PC-3 (cell line): Measurements from ENCODE around the gene CLSTN1. TPM values are rescaled to one million over a fixed set of nuclear protein-coding genes. Genes with fewer than 3 reads are reported as not detected.

Experiments used
- ATAC-seq: fragments of 200-7000 bp; cut with Tn5 transposase; 2 replicates; pipeline ENCODE4 v1.9.1; 2020; ENCODE audit warnings: mild to moderate bottlenecking, moderate library complexity
- BruUV-seq: library from RNA; stranded (reverse); fragments of 400-500 nt; replicated peaks from 2 replicates; lab custom pipeline; 2021; lab: Mats Ljungman, UMichigan
- CTCF ChIA-PET: fragments of 300-600 bp; sonication (Branson Sonifier 250); formaldehyde crosslinking; loops from one replicate; lab custom pipeline; 2022; ENCODE audit warnings: antibody characterized with exemption; lab: Charles Lee
- POLR2A ChIA-PET: fragments of 300-600 bp; sonication (Branson Sonifier 250); formaldehyde crosslinking; loops from one replicate; lab custom pipeline; 2022; ENCODE audit warnings: antibody characterized with exemption; ENCODE audit not compliant: unreplicated experiment; lab: Charles Lee
- DNase-seq: peaks from one replicate; pipeline ENCODE4 v3.0.0-alpha.2; 2015
- H2AFZ ChIP-seq: fragments of 300-600 bp; sonication (generic); 2 replicates; pipeline ENCODE4 v1.6.0; 2016; ENCODE audit warnings: antibody characterized with exemption, low read length
- H3F3A ChIP-seq: fragments of 300-600 bp; sonication (generic); one replicate; pipeline ENCODE4 v1.6.0; 2017; ENCODE audit warnings: antibody characterized with exemption, low read length, control low read depth, mild to moderate bottlenecking; ENCODE audit not compliant: unreplicated experiment
- H3K27ac ChIP-seq: fragments of 300-600 bp; sonication (generic); 2 replicates; pipeline ENCODE4 v1.5.1; 2016; ENCODE audit warnings: mild to moderate bottlenecking, low read length
- H3K27me3 ChIP-seq: fragments of 300-600 bp; sonication (generic); 2 replicates; pipeline ENCODE4 v1.6.1; 2016; ENCODE audit warnings: low read length, mixed read lengths
- H3K36me3 ChIP-seq: fragments of 300-600 bp; sonication (generic); 2 replicates; pipeline ENCODE4 v1.6.1; 2016; ENCODE audit warnings: low read depth, mixed run types, low read length, mixed read lengths
- H3K4me1 ChIP-seq: fragments of 300-600 bp; sonication (generic); 2 replicates; pipeline ENCODE4 v1.5.1; 2016; ENCODE audit warnings: low read length; ENCODE audit not compliant: insufficient read depth
- H3K4me2 ChIP-seq: fragments of 300-600 bp; sonication (generic); 2 replicates; pipeline ENCODE4 v1.6.0; 2016; ENCODE audit warnings: low read length
- H3K4me3 ChIP-seq: fragments of 300-600 bp; sonication (generic); 2 replicates; pipeline ENCODE4 v1.5.1; 2016; ENCODE audit warnings: mild to moderate bottlenecking, low read length, mixed read lengths
- H3K79me2 ChIP-seq: fragments of 300-600 bp; sonication (generic); 2 replicates; pipeline ENCODE4 v1.6.1; 2017; ENCODE audit warnings: low read length, mixed read lengths
- H3K9ac ChIP-seq: fragments of 300-600 bp; sonication (generic); 2 replicates; pipeline ENCODE4 v1.6.0; 2016; ENCODE audit warnings: mild to moderate bottlenecking, low read length
- H3K9me2 ChIP-seq: fragments of 300-600 bp; sonication (generic); replicated peaks from 2 replicates; pipeline ENCODE4 v1.6.1; 2016; ENCODE audit warnings: mixed run types, low read length, mixed read lengths
- H3K9me3 ChIP-seq: fragments of 300-600 bp; sonication (generic); 2 replicates; pipeline ENCODE4 v1.6.1; 2016; ENCODE audit warnings: low read length, mixed read lengths
- H4K20me1 ChIP-seq: fragments of 300-600 bp; sonication (generic); 2 replicates; pipeline ENCODE4 v1.6.1; 2016; ENCODE audit warnings: low read length, mixed read lengths
- EZH2 ChIP-seq: fragments of 300-600 bp; sonication (generic); IDR thresholded peaks from one replicate; pipeline ENCODE4 v1.6.1; 2017; ENCODE audit warnings: antibody characterized with exemption, mild to moderate bottlenecking, low read length; ENCODE audit not compliant: unreplicated experiment
- EZH2phosphoT487 ChIP-seq: fragments of 300-600 bp; sonication (generic); IDR thresholded peaks from 2 replicates; pipeline ENCODE4 v1.6.1; 2018; ENCODE audit warnings: mild to moderate bottlenecking, antibody characterized with exemption, low read length, borderline replicate concordance
- intact Hi-C: fragments of 100-400 bp; cut with micrococcal nuclease; formaldehyde crosslinking; loops from 2 replicates; pipeline ENCODE4 v1.9.0; 2023
- total RNA-seq: library from RNA; depleted of rRNA; stranded (reverse); fragments of >200 nt; gene quantifications from 2 replicates; pipeline ENCODE4 v1.2.3, GENCODE V29; 2014
- TF ChIP-seq, protein P1 (sequence below): fragments of 300-600 bp; sonication (generic); conservative IDR thresholded peaks from 2 replicates; pipeline ENCODE4 v1.5.1; 2017; ENCODE audit warnings: antibody characterized with exemption, low read depth, mild to moderate bottlenecking, low read length

Gene CLSTN1
- total RNA-seq, 1 experiment from 2014 or later: 98.3 TPM

DNA sequence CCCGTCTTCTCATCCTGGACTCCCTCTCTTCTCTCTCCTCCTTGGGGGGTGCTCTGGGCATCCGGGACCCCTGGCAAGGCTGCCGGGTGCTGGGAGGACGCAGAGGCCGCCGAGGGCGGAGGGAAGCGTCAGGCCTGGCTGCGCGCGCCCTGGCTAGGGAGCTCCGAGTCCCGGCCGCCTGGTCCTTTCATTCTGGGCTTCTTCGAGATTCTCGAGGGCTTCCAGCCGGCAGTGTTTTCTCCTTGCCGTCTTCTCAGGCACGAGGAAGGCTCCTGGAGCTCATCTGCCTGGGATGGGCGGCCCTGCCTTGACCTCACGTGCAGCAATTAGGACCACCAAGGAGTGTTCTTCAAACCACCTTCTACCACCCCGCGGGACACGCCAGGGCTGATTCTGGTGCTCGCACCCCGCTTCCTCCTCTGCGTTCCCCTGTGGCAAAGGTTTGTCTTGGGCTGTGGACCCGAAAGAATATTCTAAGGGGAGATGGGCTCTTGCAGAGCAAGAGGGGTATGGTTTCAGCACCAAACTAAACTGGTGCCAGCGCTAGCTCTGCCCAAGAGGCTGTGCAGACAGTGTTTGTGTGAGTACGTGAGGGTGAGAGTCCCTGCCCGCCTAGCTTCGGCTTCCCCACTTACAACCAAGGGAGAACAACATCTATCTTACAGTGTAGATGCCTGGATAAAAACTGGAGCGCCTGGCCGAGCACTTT, 135.7 kb downstream of the CLSTN1 start:
- TF ChIP-seq EZH2 (no peak), EZH2phosphoT487 (no peak)
- TF ChIP-seq, protein P1, sequence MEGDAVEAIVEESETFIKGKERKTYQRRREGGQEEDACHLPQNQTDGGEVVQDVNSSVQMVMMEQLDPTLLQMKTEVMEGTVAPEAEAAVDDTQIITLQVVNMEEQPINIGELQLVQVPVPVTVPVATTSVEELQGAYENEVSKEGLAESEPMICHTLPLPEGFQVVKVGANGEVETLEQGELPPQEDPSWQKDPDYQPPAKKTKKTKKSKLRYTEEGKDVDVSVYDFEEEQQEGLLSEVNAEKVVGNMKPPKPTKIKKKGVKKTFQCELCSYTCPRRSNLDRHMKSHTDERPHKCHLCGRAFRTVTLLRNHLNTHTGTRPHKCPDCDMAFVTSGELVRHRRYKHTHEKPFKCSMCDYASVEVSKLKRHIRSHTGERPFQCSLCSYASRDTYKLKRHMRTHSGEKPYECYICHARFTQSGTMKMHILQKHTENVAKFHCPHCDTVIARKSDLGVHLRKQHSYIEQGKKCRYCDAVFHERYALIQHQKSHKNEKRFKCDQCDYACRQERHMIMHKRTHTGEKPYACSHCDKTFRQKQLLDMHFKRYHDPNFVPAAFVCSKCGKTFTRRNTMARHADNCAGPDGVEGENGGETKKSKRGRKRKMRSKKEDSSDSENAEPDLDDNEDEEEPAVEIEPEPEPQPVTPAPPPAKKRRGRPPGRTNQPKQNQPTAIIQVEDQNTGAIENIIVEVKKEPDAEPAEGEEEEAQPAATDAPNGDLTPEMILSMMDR: no peak
- intact Hi-C loops: loop anchor here (5.0 kb wide), 1 partner anchor 61 kb away; no protein-coding TSS in a partner anchor
- Histone ChIP-seq H3K9ac (peak overlapping the region; percentile 71), H3K27ac (no peak overlapping the region), H3K36me3 (no peaks in the 10 kb centered on the region), H3F3A (peaks cover 7% of the 10 kb centered on the region), H3K79me2 (no peaks in the 10 kb centered on the region), H3K9me2 (no peaks in the 10 kb centered on the region), H2AFZ (peak overlapping the region; percentile 98), H3K9me3 (no peaks in the 10 kb centered on the region), H3K4me2 (peak overlapping the region; percentile 100), H3K4me1 (peaks cover 24% of the 10 kb centered on the region), H3K27me3 (no peaks in the 10 kb centered on the region), H3K4me3 (peak overlapping the region; percentile 95), H4K20me1 (no peaks in the 10 kb centered on the region)
- peak; percentile 27 for ATAC-seq
- CTCF ChIA-PET: interaction anchor here (0.9 kb wide), 1 partner anchor 17 kb away, joined by 3 read pairs; no protein-coding TSS in a partner anchor
- no TSS peak for BruUV-seq
- peak; percentile 32 for DNase-seq
- POLR2A ChIA-PET: no interaction called here

DNA sequence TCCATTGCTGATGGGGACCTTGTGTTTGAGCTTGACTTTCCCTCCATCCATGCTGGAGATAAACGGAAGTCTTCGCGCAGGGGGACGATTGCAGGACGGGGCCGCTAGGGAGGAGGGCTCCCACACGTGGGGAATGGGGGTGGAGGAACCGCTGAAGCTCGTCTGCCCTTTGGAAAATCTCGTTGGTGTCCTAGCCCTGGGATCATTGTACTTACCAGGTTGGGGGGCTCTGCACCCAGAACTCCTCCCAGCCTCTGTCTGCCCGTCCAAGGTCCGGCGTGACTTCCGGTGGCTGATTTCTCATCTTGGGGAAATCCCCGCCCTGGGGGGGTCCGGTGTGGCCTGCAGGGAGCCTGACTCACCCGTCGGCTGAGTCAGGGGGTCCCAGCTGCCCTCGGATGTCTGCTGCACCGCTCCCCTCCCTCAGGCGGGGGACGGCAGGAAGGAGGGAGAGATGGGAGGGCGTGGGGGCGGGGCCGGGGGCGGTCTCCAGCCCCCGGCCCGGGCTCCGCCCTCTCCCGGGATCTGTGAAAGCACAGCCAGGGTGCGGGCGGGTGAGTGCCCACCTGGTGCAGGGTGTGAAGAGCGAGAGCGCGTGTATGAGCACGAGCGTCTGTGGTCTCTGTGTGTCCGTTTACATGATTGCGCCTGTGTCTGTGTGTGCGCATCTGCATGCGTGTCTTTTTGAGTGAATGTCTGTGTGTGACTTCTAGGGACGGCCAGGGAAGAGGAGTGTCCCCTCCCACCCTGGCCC, 136.5 kb downstream of the CLSTN1 start:
- peak overlapping the region; percentile 98 for H2AFZ ChIP-seq

More for the DNA sequence above, 136.5 kb downstream of the CLSTN1 start:
- TSS peak; percentile 46 for BruUV-seq
- H3K9ac ChIP-seq: peak overlapping the region; percentile 71
- no peaks in the 10 kb centered on the region for H3K9me2 ChIP-seq
- no peaks in the 10 kb centered on the region for H4K20me1 ChIP-seq
- no peaks in the 10 kb centered on the region for H3K27me3 ChIP-seq
- intact Hi-C loops: loop anchor here (5.0 kb wide), 1 partner anchor 60 kb away; no protein-coding TSS in a partner anchor
- H3K9me3 ChIP-seq: no peaks in the 10 kb centered on the region
- peaks cover 7% of the 10 kb centered on the region for H3F3A ChIP-seq
- H3K79me2 ChIP-seq: no peaks in the 10 kb centered on the region
- ATAC-seq (peak; percentile 27), DNase-seq (peak; percentile 74)
- H3K4me3 ChIP-seq: peak overlapping the region; percentile 95
- ChIA-PET CTCF (interaction anchor here (0.9 kb wide), 1 partner anchor 16 kb away, joined by 3 read pairs; no protein-coding TSS in a partner anchor), POLR2A (no interaction called here)
- H3K4me1 ChIP-seq: peaks cover 24% of the 10 kb centered on the region
- H3K4me2 ChIP-seq: peak overlapping the region; percentile 100
- H3K36me3 ChIP-seq: no peaks in the 10 kb centered on the region
- H3K27ac ChIP-seq: peak overlapping the region; percentile 43
- TF ChIP-seq, protein P1: no peak
- no peak for TF ChIP-seq EZH2
- TF ChIP-seq EZH2phosphoT487: no peak
